GM20431 (cell line): ENCODE results near the gene RIPPLY2.
"Not testable (repeated sequence)": the region's sequence is repeated elsewhere in the genome, so short reads cannot be mapped to it uniquely, and the experiment has no call there.

Source experiments
- in situ Hi-C: fragments of 300-500 bp; cut with MseI, MboI; formaldehyde crosslinking; loops from one replicate; pipeline ENCODE4 v1.15.0; 2020; ENCODE audit warnings: low sequenced_read_pairs; ENCODE audit not compliant: unreplicated experiment

Gene RIPPLY2

DNA sequence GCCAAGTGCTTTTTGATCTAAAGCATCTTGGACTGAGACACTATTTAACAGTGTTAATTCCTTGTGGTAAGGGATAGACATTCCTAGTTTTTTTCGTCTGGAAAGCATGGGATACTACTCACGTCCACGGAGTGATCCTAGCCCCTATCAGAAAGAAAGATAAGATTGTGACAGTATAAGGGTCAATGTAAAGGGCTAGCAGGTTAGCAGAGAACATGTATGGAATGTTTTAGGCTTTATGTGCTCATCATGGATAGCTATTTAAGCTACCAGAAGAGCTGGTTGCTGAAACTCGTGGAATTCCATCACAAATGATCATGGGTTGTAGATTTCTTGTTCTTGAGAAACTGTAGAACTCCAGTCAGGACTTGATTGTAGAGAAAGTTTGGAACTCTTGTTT is 38.4 kb downstream of the RIPPLY2 start:
- in situ Hi-C loops = no loop called here

DNA sequence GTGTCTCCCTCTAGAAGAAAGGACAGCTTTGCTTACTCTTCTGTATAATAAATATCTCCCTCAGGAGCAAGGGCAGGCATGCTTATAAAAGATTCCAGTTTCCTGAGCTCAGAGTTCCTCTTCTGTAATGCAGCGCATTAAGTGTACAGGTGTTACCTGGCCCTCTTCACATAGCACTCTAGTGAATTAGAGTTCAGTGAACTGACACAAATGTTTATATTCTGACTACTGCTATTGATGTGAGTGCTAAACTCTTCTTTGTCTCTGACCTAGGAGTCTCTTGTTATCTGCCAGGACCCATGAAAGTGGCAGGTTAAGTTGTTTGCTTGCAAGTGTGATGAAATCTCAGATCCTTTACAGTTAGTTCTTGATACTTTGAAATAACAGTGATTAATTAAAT is 39.9 kb downstream of the RIPPLY2 start:
- in situ Hi-C loops = no loop called here

DNA sequence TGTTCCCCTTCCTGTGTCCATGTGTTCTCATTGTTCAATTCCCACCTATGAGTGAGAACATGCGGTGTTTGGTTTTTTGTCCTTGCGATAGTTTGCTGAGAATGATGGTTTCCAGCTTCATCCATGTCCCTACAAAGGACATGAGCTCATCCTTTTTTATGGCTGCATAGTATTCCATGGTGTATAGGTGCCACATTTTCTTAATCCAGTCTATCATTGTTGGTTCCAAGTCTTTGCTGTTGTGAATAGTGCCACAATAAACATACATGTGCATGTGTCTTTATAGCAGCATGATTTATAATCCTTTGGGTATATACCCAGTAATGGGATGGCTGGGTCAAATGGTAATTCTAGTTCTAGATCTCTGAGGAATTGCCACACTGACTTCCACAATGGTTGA is 43.9 kb downstream of the RIPPLY2 start:
- in situ Hi-C loops = not testable (repeated sequence)

- in situ Hi-C loops = no loop called here
These were observed 48.5 kb downstream of the RIPPLY2 start for GRCh38 chr6:83901624-83902023.

DNA sequence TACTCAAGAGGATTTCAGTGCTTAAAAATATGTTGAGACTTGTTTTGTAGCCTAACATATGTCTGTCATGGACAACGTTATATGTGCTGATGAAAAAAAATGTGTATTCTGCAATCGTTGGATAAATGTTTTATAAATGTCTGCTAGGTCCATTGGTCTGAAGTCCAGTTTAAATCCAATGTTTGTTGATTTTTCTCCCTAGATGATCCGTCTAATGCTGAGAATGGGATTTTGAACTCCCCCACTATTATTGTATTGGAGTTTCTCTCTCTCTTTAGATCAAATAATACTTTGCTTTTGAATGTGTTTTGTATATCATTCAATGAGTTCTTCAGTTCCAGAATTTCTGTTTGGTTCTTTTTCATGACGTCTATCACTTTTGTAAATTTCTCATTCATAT is 51.2 kb downstream of the RIPPLY2 start:
- in situ Hi-C loops = no loop called here

- in situ Hi-C loops = no loop called here
These were observed 52.5 kb downstream of the RIPPLY2 start for GRCh38 chr6:83905648-83906047.
